GM12872 (cell line): Measurements from ENCODE around the gene TCEAL3.

Experiments
- CTCF ChIP-seq: IDR thresholded peaks from 3 replicates; pipeline ENCODE4 v1.5.1; 2011; ENCODE audit warnings: low read depth, mild to moderate bottlenecking, low read length, moderate library complexity; ENCODE audit not compliant: insufficient read depth

Gene TCEAL3

GRCh38 chrX:103647630-103648029 lies 39.9 kb downstream of the TCEAL3 start:
- no peak for TF ChIP-seq CTCF

GRCh38 chrX:103651151-103651773 lies 43.5 kb downstream of the TCEAL3 start:
- TF ChIP-seq CTCF = no peak

GRCh38 chrX:103656617-103657016 lies 48.9 kb downstream of the TCEAL3 start:
- TF ChIP-seq CTCF = no peak

- no peak for TF ChIP-seq CTCF
These were observed 51.1 kb downstream of the TCEAL3 start for GRCh38 chrX:103658681-103659433.
